ENCODE measurements around the gene FXYD3. TPM values are rescaled to one million over a fixed set of nuclear protein-coding genes. Genes with fewer than 3 reads are reported as not detected.

FXYD3 gene
- total RNA-seq, 2 donors from 2014 or later, result not detected

DNA sequence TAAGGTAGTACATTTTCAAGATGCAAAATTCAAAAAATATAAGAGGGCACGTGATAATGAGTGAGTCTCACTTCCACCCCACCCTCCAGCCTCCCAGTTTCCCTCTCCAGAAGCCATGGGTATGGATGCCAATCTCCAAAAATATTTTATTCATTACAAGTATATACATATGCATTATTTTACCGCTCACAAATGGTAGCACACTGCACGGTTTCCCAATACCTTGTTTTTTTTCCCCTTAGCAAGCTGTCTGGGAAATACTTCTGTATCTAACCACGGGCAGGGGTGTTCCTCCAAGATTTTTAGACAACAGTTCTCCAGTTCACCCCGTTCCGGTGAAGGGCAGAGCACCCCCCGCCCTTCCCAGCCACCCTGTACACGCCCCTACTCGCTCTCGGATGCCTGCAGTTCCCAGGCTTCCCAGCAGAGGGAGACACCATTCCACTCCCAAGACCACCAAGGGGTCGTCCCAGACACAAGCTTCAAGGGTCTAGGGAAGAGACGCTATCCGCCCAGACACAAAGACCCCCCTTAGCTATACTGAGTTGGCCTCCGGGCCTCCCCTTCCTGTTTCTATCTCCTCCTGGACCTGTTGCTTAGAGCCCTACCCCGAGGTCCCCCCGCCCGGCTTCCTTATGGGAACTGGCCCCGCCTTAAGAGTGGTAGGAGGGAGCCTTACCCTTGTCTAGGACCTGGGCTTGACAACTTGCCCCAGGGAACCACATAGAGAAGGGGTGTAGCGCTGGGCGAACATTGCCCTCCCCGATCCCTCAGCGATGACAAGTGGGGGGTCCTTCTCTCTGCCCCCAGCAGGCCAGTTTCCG lies 1.1 kb upstream of the FXYD3 start:
- H3K27ac Mint-ChIP-seq, result peak overlapping the region; percentile 50 to 63
- no peaks in the 10 kb centered on the region for H3K36me3 Mint-ChIP-seq
- DNase-seq (ENCODE audit: low spot score in 2 of 2) (peak; percentile 70 to 82), ATAC-seq (peak; percentile 88 to 90)
- no peaks in the 10 kb centered on the region for H3K9me3 Mint-ChIP-seq

- Mint-ChIP-seq H3K27ac (no peak overlapping the region), H3K9me3 (no peaks in the 10 kb centered on the region), H3K36me3 (no peaks in the 10 kb centered on the region)
- no peak for DNase-seq (ENCODE audit: low spot score in 2 of 2)
- no peak for ATAC-seq
Observed at GRCh38 chr19:35116072-35116801, 614 bp downstream of the FXYD3 start.

DNA sequence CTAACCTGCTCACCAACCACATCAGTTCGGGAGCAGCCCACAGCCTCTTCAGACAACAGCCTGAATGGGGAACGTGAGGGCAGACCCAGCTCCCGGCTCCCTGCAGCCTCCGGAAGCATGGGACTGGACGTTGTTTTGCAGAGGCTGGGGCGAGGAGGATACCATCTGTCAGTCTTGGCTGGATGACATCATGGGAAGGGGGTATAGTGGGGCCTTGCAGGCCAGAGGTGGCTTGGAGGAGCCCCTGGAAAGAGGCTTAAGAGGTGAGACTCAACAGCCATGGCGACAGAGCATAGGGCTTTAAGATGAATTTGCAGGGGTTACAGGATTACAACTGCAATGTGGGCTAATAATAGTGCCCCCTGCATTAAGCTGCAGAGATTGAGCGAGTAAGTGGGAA lies 1.5 kb downstream of the FXYD3 start:
- DNase-seq (ENCODE audit: low spot score in 2 of 2) (no peak), ATAC-seq (no peak)
- no peaks in the 10 kb centered on the region for H3K9me3 Mint-ChIP-seq

DNA sequence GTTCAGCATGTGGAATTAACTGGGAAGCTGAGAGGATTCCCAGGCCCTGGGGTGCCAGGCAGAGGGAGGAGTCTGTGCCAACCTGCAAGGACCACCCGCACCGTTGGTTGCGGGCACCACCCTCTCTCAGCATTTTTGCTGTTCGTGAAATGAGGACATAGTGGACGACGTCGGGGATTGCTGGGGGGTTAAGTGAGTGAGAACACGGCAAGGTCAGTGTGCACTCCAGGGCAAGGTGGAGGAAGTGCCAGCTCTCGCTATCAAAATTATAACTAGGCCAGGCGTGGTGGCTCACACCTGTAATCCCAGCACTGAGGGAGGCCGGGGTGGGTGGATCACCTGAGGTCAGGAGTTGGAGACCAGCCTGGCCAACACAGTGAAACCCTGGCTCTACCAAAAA lies 2.2 kb downstream of the FXYD3 start:
- no peak for ATAC-seq
- no peak for DNase-seq (ENCODE audit: low spot score in 2 of 2)
- no peaks in the 10 kb centered on the region for H3K9me3 Mint-ChIP-seq
- no peak overlapping the region for H3K27ac Mint-ChIP-seq
- no peaks in the 10 kb centered on the region for H3K36me3 Mint-ChIP-seq

More for the DNA sequence above, 1.5 kb downstream of the FXYD3 start:
- Mint-ChIP-seq H3K36me3 (no peaks in the 10 kb centered on the region), H3K27ac (no peak overlapping the region)

- H3K27ac Mint-ChIP-seq, result no peak overlapping the region
- DNase-seq (ENCODE audit: low spot score in 2 of 2) (no peak), ATAC-seq (no peak)
- no peaks in the 10 kb centered on the region for H3K9me3 Mint-ChIP-seq
- H3K36me3 Mint-ChIP-seq, result no peaks in the 10 kb centered on the region
Observed at GRCh38 chr19:35118268-35119020, 2.8 kb downstream of the FXYD3 start.

- Mint-ChIP-seq H3K36me3 (no peaks in the 10 kb centered on the region), H3K9me3 (no peaks in the 10 kb centered on the region), H3K27ac (no peak overlapping the region)
- DNase-seq (ENCODE audit: low spot score in 2 of 2) (no peak), ATAC-seq (no peak)
Observed at GRCh38 chr19:35119091-35119490, 3.5 kb downstream of the FXYD3 start.

GRCh38 chr19:35119578-35120155 lies 4.0 kb downstream of the FXYD3 start:
- Mint-ChIP-seq H3K9me3 (no peaks in the 10 kb centered on the region), H3K27ac (peak overlapping the region in 1 of 2 donors; percentile 86), H3K36me3 (no peaks in the 10 kb centered on the region)
- DNase-seq (ENCODE audit: low spot score in 2 of 2), result no peak
- no peak for ATAC-seq

DNA sequence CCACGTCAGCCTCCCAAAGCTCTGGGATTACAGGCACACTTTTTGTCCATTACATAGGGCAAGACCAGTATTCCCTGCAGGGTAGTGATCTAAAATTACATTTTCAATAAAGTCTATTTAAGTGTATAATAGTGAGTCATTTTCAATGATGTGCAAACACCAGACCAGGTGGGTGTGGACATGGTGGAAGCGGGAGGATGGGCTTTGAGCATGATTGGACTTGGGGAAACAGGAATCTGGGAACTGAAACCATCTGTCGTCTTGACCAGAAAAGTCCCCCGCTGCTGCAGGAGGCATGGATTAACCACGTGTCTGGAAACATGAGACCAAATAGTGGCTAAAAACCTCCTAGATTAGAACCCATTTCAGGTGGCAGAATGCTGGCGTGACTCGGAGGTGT lies 4.9 kb downstream of the FXYD3 start:
- no peaks in the 10 kb centered on the region for H3K9me3 Mint-ChIP-seq
- no peak for ATAC-seq
- H3K27ac Mint-ChIP-seq, result no peak overlapping the region
- no peak for DNase-seq (ENCODE audit: low spot score in 2 of 2)
- H3K36me3 Mint-ChIP-seq, result no peaks in the 10 kb centered on the region

DNA sequence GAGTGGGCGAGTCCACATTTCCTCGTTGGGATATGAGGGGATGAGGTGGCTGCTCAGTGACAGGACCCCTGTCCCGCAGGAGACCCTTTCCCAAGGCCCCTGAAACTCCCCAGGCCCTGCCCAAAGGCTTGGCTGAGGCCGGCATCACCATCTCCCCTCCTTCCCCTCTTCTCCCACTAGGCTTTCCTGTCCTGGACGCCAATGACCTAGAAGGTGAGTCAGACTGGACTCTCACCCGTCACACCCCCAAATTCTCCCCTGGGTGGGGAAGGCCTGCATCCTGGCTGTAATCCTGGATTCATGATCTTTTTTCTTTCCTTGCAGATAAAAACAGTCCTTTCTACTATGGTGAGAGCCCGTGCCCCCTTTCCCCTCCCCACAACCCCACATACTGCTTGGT lies 5.3 kb downstream of the FXYD3 start:
- Mint-ChIP-seq H3K9me3 (no peaks in the 10 kb centered on the region), H3K36me3 (no peaks in the 10 kb centered on the region), H3K27ac (no peak overlapping the region)
- ATAC-seq (no peak), DNase-seq (ENCODE audit: low spot score in 2 of 2) (no peak)

DNA sequence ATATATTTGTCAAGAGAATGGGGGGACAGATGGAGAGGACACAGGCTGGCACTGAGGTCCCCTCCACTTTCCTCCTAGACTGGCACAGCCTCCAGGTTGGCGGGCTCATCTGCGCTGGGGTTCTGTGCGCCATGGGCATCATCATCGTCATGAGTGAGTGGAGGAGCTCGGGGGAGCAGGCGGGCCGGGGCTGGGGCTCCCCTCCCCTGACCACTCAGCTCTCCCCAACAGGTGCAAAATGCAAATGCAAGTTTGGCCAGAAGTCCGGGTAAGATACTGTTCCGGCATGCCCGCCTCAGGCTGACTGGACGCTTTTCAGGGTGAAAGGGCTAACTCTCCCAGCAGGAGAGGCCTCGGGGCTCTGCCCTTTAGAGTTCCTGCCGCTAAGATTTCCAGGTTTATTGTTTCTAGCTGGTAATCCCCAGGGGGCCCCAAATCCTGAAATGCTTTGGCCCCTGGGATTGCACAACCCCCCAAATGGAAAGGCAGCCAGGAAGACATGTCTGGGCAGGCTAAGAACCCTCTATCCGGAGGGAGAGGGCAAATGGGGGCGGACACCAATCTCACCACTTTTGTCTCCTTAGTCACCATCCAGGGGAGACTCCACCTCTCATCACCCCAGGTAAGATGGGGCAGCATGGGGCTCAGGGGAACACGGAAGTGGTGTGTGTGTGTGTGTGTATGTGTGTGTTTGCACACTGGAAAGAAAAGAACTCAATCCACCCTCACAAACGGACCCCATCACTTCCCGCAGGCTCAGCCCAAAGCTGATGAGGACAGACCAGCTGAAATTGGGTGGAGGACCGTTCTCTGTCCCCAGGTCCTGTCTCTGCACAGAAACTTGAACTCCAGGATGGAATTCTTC lies 7.3 kb downstream of the FXYD3 start:
- ATAC-seq (no peak), DNase-seq (ENCODE audit: low spot score in 2 of 2) (no peak)
- Mint-ChIP-seq H3K36me3 (no peaks in the 10 kb centered on the region), H3K27ac (no peak overlapping the region), H3K9me3 (no peaks in the 10 kb centered on the region)

DNA sequence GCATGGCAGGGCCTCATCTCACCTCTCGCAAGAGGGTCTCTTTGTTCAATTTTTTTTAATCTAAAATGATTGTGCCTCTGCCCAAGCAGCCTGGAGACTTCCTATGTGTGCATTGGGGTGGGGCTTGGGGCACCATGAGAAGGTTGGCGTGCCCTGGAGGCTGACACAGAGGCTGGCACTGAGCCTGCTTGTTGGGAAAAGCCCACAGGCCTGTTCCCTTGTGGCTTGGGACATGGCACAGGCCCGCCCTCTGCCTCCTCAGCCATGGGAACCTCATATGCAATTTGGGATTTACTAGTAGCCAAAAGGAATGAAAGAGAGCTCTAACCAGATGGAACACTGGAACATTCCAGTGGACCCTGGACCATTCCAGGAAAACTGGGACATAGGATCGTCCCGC lies 8.0 kb downstream of the FXYD3 start:
- no peaks in the 10 kb centered on the region for H3K9me3 Mint-ChIP-seq
- no peaks in the 10 kb centered on the region for H3K36me3 Mint-ChIP-seq
- DNase-seq (ENCODE audit: low spot score in 2 of 2) (no peak), ATAC-seq (no peak)
- H3K27ac Mint-ChIP-seq, result peak overlapping the region in 1 of 2 donors; percentile 87

DNA sequence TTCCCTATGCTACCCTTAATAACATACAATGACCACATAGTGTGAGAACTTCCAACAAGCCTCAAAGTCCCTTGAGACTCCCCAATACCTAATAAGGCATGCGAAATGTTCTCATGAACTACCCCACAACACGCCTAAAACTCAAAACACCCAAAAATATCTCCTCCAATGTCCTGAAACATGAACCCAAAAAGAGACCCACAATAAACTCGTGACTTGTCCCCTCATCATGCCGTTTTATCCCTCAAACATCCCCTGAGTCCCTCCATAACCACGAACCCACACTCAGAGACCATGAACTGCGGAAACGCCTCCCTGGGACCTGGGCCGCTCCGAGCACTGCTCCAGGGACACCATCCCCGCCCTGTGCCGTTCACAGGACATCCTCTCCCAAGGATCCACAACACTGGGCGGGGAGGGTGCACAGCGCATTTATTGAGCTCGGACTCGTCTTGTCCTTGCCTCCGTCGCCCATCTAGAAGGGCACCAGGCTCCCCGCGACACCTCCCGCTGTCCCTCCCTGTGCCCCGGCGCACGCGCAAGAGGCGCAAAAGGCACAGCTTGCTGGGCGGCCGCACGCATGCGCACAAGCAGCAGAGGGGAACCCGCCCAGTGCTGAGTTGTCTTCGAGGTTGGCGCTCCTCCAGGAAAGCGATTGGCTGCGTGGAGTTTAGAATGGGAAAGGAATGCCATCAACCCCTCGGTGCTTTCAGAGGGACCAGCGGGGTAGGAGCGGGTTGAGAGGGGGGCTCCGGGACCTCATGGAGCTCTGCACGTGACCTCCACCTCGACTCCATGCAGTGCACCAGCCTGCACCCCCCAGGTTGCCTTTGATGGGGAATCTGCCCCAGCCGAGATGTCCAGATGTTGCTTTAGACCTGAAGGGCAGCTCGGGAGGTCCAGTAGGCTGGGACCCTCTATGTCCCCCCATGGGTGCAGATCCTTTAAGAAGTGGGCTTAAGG lies 8.8 kb downstream of the FXYD3 start:
- H3K36me3 Mint-ChIP-seq, result no peaks in the 10 kb centered on the region
- H3K27ac Mint-ChIP-seq, result peak overlapping the region; percentile 76 to 87
- DNase-seq (ENCODE audit: low spot score in 2 of 2), result peak; percentile 89 to 93
- ATAC-seq, result peak; percentile 98 to 99
- H3K9me3 Mint-ChIP-seq, result no peaks in the 10 kb centered on the region

DNA sequence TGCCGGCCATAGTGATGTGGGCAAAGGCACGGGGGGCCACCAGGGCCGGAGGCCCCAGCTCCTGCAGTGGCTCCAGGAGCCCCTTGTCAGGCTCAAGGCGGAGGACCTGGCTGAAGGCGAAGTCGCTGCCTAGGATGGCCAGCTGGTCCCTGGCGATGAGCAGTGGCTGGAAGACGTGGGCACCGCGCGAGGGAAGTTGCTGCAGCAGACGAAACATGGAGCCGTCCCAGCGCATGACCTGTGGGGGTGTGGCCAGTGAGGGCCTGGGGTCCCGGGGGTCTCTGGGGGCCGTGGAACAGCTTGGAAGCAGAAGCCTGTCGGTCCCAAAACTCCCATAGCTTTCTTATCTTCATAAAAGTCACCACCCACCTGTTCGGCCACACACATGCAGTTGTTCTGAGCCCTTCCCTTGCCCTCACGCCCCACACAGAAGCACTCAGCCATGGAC lies 9.7 kb downstream of the FXYD3 start:
- no peaks in the 10 kb centered on the region for H3K9me3 Mint-ChIP-seq

DNA sequence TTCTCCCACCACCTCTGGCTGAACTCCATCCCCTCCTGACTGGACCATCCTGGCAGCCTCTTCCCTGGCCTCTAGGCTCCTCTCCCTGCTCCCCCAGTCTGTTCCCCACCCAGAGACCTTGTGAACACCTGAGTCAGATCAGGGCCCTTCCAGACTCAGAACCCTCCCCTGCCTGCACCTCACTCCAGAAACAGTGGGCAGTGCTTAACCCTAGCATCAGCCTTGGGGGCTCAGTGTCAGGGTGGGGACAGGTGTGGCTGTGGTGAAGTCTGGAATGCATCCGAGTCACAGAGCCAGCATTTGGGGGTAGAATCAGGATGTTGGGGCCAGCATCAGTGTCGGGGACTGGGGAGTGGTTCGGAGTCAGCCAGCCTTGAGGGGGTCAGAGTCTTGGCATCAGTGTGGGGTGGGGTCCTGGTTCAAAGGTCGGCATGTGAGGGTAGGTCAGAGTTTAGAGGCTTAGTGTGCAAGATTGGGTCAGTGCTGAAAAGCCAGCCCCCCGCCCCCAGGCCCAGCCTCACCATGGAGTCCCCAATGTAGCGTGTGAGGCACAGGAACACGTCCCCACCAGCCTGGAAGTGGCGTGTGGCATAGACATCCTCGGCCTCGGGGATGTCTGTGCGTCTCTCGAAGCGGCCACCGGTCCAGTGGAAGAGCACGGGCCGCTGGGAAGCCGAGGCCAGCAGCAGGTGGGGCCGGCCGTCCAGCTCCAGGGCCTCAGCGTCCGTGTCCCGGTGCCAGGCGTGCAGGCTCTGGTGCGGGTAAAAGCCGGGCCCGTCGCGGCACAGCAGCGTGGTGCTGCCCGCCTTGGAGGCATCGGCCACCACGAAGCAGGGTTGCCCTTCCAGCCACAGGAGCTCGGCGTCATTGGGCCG lies 10.4 kb downstream of the FXYD3 start:
- Mint-ChIP-seq H3K27ac (no peak overlapping the region), H3K36me3 (no peaks in the 10 kb centered on the region), H3K9me3 (no peaks in the 10 kb centered on the region)
- no peak for ATAC-seq
- DNase-seq (ENCODE audit: low spot score in 2 of 2), result no peak

More for the DNA sequence above, 9.7 kb downstream of the FXYD3 start:
- ATAC-seq, result no peak
- Mint-ChIP-seq H3K36me3 (no peaks in the 10 kb centered on the region), H3K27ac (no peak overlapping the region)
- DNase-seq (ENCODE audit: low spot score in 2 of 2), result no peak
